HG03064 (cell line): ENCODE results near the gene HMGXB3.

Experiments used
- ATAC-seq: cut with Tn5 transposase; IDR thresholded peaks from one replicate; pipeline ENCODE4 v1.9.1; 2021; ENCODE audit warnings: low read depth; ENCODE audit not compliant: unreplicated experiment

Gene HMGXB3, protein sequence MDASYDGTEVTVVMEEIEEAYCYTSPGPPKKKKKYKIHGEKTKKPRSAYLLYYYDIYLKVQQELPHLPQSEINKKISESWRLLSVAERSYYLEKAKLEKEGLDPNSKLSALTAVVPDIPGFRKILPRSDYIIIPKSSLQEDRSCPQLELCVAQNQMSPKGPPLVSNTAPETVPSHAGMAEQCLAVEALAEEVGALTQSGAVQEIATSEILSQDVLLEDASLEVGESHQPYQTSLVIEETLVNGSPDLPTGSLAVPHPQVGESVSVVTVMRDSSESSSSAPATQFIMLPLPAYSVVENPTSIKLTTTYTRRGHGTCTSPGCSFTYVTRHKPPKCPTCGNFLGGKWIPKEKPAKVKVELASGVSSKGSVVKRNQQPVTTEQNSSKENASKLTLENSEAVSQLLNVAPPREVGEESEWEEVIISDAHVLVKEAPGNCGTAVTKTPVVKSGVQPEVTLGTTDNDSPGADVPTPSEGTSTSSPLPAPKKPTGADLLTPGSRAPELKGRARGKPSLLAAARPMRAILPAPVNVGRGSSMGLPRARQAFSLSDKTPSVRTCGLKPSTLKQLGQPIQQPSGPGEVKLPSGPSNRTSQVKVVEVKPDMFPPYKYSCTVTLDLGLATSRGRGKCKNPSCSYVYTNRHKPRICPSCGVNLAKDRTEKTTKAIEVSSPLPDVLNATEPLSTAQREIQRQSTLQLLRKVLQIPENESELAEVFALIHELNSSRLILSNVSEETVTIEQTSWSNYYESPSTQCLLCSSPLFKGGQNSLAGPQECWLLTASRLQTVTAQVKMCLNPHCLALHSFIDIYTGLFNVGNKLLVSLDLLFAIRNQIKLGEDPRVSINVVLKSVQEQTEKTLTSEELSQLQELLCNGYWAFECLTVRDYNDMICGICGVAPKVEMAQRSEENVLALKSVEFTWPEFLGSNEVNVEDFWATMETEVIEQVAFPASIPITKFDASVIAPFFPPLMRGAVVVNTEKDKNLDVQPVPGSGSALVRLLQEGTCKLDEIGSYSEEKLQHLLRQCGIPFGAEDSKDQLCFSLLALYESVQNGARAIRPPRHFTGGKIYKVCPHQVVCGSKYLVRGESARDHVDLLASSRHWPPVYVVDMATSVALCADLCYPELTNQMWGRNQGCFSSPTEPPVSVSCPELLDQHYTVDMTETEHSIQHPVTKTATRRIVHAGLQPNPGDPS (N-terminal part only)

DNA sequence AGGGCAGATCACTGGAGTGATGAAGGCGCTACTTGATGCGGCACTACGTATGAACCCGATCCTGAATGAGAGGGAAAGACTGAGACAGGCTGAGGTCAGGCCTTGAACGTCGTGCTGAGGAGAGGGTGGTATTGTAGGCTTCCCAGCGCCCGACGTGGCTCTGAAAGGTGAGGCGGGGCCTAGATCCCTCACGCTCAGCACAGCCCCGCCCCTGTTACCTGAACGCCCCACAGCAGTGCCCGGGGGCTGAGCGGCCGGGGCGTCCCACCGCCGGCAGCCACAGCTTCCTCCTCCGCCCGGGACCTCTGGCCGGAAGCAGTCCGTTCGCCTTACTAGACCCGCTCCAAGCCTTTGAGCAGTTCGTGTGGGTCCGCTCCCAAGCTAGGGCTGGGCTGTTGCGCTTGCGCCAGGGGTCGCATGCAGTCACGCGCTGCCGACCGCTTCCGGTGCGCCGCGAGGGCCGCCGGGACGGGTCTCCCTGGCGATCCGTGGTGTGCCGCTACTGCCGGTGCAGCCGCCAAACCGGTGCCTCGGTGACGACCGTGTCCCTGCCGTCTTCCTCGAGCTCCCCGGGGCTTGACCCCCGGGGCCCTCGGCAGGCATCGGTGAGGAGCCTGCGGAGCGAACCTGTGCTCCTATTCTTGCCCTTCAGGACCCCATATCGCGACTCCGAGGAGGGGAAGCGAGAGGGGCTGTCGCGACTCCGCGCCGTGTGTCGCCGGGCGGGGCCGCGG, at the start of gene HMGXB3, which contains the start of gene TIGD6:
TSS of gene HMGXB3 (plus strand) at position 484 of the 734 bp plus-strand sequence. CDS start 4,114 bp downstream, outside the sequence.
TSS of gene TIGD6 (minus strand) at position 399 of the 734 bp plus-strand sequence. CDS start 4,306 bp downstream, outside the sequence.
- peak; percentile 85 for ATAC-seq

GRCh38 chr5:149951138-149951749, 49.3 kb upstream of the HMGXB3 start:
- ATAC-seq = no peak

DNA sequence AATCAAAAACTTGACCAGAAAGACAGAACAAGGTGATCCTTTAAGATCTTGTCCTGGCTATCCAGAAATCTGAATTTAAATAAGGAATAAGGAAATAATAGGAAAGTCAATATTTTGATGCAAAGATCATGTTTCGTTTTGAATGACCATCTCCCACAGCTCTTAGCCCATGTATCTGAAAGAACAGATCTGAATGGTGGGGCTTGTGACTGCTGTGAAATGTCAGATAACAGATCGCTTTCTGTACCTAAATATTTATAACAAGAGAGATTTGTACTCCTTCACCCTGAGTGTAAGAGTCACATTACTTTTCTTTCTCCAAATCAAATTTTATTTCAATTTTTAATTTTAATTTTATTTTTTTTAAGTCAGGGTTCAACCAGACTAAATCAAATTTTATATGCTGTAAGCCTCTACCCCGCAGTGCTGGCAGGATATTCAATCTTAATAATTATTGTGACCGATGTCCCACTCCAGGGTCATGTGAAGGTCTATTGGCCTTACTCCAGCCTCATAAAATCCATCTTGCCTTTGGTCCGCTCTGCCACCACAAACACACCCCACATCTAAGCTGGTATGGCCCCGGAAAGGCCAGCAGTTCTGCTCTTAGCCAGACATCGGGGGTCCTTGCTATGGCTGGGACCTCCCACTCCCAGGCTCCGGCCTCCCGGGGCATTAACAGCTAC, 47.0 kb upstream of the HMGXB3 start:
- no peak for ATAC-seq

GRCh38 chr5:149954798-149955197, 45.7 kb upstream of the HMGXB3 start:
- no peak for ATAC-seq

DNA sequence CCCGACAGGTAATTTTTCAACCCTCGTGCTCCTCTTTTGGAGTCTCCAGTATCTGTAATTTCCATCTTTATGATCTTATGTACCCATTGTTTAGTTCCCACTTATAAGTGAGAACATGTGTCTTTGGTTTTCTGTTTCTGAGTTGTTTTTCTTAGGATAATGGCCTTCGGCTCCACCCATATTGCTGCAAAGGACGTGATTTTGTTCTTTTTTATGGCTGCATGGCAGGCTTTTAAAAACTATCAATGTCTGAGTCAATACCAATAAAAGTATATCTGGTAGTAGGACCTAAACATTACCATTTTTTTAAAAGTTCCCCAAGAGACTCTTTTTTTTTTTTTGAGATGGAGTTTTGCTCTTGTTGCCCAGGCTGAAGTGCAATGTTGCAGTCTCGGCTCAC, 43.9 kb upstream of the HMGXB3 start:
- no peak for ATAC-seq

GRCh38 chr5:149957855-149958254, 42.7 kb upstream of the HMGXB3 start:
- no peak for ATAC-seq

DNA sequence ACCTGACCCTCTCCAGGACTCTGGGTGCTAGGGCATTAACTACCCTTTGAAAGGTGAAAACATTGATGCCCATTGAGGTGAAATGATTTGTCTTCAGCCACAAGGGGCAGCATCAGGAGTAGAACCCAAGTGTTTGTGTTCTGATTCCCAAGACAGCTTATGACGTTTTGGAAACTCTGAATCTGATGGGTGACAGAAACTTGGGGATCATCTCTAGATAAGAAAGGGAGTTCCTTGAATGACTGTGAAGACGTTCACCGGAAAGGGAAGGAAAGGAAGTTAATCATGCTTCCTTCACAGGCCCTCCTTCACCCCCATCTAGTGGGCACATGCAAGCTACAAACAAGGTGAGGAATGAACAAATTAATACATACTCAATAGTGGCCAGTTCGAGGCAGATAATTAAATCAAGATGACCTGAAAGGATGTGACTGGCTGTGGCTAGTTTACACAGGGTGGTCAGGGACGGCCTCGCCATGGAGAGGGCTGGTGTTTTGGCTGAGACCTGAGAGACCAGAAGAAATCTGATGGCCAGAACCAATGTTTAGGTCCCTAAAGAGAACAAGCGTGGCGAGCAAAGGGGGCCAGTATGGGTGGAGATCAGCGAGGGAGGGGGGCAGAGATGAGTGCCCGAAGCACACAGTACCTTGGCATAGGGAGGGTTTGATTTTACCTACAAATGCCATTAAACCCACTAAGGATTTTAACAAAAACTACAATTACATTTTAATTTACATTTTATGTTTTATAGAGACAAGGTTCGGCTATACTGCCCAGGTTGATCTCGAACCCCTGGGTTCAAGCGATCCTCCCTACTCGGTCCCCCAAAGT, 40.9 kb upstream of the HMGXB3 start:
- no peak for ATAC-seq

DNA sequence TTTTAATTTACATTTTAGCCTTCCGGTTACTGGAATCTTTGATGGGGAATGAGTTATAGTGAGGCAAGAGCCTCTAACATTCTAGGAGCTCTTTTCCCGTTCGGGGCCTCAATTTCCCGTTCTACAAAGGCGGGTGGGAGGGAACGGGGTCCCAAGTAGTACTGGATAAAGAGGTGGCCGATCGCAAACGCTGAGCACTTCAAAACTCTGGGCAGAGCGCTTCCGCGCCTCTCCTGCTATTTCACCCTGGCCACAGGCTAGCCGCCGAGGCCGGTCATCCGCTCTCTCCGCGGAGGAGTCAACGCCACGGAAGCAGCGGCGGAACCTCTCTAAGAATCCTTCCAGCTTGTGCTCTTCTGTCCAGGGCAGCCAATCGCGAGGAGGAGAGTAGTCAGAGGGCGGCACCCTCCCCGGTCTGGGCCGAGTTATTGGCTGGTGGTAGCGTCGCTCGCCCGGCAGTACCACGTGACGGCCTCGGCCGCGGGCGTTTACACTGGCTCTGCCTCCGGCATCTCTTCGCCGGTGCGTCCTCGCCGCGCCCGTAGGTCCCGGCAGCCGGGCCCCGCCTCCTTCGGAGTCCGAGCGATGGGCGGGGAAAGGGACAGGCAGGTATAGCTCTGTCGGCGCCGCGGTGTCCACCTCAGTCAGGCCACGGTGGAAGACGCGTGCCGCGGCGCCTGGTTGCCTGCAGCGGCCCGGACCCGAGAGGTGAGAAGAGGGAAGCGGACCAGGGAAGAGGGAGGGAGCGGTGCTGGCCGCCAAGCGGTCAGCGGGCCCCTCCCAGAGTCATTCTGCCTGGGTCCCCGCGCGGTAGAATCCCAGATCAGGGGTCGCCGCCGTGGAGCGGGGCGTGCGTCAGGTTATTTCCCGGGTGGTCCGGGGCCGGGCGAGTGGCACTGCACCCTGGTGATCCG, 40.0 kb upstream of the HMGXB3 start, which contains the start of gene SLC26A2:
TSS of gene SLC26A2 (plus strand) at position 487 of the 914 bp plus-strand sequence. CDS start 16,895 bp downstream, outside the sequence.
- peak; percentile 99 for ATAC-seq

DNA sequence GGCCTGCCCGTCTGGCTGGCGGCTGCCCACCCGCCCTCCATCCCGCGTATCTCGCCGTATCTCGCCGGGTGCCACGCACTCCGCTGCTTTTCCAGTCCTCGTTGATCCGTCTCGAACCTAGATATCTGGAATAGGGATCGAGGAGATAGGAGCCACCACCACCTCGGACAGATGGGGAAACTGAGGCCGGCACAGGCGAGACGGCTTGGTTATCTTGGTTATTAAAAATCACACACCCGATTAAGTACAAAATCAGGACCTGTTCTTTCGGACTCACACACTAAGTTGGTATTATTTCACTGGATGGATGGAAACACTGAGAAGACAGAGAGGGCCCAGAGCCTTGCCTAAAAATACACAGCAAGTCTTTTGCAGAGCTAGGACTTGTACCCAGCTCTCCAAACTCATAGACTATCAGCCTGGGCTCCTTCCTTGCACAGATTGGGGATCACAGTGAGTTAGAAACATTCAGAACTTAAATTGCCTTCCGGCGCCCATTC, 39.3 kb upstream of the HMGXB3 start:
- ATAC-seq = no peak

GRCh38 chr5:149961957-149962409, 38.6 kb upstream of the HMGXB3 start:
- no peak for ATAC-seq

GRCh38 chr5:149962601-149963300, 37.8 kb upstream of the HMGXB3 start:
- ATAC-seq = no peak

DNA sequence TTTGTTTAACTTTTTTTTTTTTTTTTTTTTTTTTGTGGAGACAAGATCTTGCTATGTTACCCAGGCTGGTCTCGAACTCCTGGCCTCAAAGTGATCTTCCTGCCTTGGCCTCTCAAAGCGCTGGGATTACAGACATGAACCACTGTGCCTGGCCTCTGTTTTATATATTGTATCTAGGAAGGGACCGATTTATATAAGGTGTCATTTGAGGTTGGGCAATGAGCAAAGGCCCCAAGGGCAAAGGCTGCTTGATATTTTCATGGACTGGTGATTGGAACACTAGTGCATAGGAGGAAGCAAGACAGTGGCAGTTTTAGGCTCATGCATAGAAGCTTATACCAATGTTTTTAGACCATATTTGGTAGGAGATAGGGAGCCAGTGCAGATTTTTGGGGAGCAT, 36.8 kb upstream of the HMGXB3 start:
- no peak for ATAC-seq

DNA sequence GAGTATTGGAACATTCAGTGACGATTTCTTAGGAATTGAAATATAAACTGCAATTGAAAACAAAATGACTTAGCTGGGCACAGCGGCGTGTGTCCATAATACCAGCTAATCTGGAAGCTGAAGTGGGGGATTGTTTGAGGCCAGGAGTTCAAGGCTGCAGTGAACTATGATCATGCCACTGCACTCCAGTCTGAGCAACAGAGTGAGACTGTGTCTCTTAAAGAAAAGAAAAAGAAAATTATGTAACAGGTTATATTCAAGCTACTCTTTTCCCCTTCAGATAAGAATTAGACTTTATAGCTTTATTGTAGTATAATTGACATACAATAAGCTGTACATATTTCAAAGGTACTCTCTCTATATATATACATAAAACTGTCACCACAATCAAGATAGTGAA, 33.6 kb upstream of the HMGXB3 start:
- ATAC-seq = no peak

GRCh38 chr5:149969181-149969930, 31.2 kb upstream of the HMGXB3 start:
- no peak for ATAC-seq

DNA sequence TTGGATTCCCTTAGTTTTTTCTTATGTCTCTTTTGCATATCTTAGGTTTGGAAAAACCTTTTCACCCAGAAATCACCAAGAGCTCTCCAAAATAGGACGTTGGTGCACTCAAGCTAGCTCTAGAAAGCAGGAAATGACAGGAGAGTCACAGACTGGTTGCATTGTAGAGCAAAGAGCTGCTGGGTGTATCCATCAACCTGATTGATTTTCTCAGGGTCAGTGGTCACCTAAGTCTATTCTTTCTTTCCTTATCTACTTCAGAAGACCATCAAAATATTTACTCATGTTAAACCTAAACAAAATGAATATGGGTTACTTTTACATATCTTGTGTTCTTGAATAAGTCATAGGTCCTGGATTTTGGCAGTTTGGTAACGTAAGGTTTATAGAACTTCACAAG, 25.1 kb upstream of the HMGXB3 start:
- no peak for ATAC-seq
